ENCODE data around the gene TWIST2.

The TWIST2 gene

DNA sequence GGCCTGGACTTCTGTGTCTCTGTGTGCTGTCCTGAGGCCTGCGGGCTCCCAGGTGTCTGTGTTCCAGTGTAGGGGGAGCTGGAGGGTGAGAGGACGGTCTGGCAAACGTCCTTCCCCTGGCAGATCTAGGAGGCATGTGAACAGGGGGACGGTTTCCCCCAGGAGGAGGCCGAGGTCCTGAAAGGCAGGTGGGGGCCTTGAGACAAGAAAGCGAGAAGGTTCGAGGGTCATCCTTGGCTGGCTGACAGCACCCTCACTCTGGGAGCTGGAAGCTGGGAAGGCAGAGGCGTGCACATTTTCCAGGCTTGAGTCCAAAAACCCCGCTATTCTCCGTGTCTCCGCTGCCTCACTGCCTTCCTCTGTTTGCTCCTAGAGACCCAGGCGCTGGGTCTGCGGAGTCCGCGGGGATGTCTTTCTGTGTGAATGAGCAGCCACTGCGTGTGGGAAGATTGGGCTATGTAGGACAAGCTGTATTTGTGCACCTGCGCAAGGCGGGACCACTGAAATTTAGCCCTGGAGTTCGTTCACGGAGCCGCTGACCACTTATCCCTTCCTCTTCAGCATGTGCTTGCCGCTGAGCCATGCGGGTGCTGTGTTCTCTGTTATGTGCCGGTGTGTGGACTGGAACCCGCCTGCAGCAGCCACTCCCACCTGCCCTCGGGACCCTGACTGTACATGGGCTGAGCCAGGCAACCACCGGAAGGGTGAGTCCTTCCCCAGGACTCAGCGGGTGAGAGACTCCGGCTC lies 43.7 kb downstream of the TWIST2 start:
- no peak for DNase-seq

DNA sequence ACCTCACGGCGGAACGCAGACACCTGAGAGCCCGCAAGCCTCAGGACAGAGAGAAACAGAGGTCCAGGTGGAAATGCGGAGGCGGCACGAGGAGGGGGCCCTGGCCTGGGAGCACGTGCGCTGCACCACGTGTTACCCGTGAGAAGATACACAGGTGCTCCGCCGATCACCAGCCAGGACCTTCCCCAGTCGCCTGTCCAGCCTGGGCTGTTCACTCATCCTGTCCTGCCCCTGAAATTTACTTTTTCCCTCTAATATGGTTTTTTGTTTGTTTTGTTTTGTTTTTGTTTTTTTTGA lies 44.3 kb downstream of the TWIST2 start:
- DNase-seq, result no peak

DNA sequence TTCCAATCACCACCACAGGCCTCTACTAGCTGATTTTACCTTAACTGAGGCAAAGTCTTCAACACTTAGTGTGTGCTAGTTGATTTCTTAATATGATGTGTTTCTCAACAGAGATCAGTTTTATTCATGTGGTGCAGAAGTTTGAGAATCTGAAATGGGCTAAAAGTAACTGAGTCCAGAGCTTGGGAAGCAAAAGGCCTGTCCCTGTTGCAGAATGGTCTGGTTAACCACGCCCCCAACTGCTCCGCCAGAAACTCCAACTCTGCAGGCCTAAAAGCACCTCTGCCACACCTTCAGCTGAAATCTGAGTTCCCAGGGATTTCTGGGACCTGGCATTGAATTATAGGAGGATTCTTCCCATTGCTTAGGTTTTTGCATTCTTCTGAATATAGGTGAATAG lies 44.9 kb downstream of the TWIST2 start:
- DNase-seq, result no peak

DNA sequence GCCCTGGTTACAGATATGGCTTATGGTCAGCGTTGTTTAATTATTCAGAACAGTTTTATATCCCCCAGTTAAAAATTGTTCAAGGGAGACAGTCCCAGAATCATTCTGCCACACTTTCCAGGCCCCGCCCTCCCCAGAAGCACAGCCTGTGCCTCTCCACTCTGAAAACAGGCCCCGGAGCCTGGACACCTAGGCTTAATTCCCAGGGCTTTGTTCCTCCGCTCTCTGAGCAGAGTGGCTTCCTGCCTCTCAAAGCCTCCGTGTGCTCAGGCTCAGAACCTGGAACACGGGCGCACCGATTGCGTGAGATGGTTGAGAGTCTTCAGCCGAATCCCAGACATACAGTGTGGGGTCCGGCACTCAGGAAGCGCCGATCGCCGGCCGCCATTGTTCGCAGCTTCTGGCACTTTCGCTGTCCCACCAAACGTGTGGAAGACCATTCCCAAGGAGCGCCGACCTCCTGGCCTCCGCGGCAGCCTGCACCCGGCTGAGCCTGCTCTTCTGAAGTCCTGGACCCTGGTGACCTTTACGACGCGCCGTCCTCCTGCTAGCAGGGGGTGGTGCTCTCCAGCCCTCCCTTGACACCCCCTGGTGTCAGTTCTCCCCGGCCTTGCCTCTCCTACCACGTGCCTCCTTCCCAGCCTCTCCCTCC lies 45.6 kb downstream of the TWIST2 start:
- no peak for DNase-seq

DNA sequence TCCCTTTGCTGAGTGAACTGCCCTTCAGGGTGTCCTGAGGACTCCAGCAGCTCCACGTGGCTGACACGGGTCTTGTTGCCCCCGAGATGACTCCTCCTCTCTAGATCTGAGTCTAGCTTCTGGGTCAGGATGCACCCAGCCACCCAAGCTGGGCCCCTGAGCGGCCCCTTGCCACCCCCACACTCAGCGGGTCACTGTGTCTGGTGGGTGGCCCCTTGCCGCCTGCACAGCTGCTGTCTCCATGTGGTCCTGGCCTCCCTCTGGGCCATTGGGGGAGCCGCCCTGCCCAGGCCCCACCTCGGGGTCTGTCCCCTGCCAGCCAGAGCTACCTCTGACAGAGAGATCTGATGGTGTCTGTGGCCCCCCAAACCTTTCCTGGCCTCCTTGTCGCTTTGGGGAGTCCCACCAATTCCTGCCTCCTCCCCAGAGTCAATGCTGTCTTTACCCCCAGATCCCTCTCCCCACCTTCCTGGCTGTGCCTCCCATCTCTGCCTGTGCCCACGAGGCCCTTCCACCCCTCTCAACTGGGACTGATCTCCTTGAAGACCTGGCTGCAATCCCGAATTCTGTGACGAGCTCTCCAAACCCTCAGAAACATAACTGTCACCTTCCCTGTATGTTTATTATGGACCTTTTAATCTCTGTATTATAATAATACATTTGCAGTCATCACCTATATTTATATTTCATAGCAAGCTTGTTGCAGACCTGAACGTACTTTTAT lies 46.5 kb downstream of the TWIST2 start:
- no peak for DNase-seq

DNA sequence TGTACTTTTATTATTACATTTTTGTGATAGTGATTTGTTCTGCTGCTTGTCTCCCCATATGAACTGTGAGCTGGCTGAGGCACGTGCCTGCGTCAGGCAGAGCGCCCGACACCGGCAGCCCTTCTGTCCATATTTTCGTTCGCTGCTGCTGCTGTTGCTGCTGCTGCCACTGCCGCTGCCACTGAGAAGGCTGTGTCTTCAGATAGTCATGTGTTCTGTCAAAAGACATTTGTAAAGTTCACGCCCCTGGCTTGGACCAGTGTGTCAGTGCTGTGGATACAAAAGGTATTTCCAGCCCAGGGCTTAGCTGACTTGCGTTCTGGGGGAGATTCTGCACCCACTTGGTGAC lies 47.0 kb downstream of the TWIST2 start:
- no peak for DNase-seq

DNA sequence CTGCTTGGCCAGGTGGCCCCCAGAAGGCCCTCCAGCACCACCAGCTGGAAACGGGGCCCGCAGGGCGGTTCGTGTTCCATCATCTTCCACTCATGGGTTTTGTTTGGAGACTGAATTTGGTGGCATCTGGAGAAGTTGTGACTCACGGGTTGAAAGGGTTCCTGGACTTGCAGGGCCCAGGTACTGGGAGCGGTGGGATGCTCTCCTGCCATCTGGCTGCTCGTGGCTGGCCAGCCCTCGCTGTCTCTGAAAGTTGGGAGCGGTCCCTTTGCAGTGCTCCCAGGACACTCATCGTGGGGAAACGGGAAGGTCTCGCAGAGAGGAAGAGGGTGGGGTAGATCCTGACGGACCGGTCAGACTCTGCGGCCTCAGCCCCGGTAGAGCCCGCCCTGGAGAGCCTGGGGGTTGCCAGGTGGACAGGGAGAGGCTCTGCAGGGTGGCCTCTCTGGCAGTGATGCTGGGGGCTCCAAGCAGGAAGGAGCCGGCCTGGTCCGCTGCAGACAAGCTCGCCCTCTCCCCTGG lies 47.5 kb downstream of the TWIST2 start:
- DNase-seq, result no peak

DNA sequence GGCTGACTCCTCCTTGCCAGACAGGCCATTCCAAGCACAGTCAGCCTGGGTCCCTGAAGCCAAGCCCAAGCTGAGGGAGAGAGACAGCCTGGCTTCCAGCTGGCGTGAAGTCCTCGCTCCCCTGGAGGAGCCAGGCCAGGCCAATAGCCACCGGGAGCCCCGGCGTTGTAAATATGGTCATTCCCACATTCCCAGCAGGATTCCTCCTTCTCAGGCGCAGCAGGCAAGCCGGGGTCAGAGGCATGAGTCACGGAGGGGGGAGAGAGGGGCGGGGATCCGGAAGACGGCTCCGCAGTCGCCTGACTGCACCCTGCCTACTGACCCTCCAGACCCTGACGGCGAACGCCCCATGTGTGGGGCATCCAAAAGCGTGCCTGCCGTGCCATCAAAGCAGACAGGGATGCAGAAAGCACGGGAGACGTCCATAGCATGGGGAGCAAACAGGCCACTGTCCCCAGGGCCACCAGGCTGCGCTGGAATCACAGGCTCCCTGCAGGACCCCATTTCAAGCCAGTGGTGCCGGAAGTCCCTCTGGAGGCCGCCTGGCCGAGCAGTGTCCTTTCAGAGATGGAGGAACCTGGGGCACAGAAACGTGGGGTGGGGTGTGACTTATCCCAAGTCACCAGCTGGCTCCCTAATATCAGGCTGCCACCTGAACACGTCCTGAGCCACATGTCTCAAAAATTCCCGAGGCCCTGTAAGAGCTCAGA lies 48.2 kb downstream of the TWIST2 start:
- DNase-seq, result no peak

DNA sequence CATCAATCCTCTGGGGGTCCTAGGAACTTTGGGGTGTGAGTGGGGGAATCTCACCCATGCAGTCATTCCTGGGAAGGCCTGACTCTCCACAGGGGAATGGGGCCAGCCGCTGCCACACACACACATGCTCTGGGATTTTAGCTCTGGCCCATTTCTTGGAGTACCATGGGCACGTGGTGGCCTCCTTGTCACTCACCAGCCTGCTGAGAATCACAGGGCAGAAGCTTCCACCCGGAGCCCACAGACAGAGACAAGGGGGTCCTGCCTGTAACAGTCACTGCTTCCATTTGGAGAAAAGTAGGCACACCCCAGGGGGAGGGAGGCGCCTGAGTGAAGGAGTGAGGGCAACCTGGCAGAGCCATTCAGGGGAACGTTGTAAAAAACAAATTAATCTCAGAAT lies 48.8 kb downstream of the TWIST2 start:
- DNase-seq, result no peak

DNA sequence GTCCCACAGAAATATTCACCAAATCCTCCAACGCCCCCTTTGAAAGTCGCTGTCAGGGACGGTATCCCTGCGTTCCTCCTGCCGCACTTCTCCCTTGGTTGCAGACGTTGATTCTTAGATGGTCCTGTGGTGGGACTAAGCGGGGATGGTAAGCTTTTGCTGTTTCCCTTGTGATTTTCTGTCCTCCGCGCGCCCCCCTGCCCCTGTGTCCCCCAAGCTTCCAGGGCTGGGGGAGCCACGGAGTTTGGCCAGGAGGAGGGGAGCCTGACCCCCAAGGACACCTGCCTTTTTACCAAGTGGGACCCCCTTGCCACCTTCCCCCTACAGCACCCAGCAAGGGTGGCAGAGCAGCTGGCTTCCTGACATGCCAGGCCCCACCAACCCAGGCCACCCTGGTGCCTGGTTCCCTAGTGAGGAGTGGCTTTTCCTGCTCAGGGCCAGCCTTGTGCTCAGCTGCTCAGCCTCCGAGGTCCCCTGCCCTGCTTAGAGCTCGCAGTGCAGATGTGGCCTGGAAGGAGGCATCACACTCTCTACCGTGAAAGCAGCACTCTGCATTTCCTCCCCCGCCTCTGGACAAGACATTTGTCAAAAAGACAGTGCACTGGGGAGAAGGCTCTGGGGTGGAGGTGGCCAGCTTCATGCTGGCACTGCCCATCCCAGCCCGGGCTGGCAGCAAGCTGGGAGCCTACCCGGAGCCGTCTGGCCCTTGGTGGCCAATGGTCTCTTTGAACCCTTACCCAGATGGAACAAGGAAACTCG lies 49.4 kb downstream of the TWIST2 start:
- no peak for DNase-seq

DNA sequence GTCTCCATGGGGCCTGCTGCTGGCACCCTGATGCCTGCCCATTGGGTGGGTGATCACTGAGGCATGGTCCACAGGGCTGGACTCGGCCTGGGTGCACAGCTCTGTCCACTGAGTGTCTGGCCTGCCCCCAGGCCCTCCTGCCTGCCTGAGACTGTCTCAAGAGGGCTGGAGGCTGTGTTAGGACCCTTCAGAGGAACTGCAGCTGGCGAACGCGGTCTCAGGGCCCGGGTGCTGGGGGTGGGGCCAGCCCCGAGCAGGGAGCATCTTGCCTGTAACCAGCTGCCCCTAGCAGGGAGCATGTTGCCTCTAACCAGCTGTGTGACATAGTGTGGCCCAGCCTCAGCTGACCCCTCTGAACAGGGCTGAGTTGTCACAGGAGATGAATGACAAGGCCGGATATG lies 50.0 kb downstream of the TWIST2 start:
- DNase-seq, result no peak

DNA sequence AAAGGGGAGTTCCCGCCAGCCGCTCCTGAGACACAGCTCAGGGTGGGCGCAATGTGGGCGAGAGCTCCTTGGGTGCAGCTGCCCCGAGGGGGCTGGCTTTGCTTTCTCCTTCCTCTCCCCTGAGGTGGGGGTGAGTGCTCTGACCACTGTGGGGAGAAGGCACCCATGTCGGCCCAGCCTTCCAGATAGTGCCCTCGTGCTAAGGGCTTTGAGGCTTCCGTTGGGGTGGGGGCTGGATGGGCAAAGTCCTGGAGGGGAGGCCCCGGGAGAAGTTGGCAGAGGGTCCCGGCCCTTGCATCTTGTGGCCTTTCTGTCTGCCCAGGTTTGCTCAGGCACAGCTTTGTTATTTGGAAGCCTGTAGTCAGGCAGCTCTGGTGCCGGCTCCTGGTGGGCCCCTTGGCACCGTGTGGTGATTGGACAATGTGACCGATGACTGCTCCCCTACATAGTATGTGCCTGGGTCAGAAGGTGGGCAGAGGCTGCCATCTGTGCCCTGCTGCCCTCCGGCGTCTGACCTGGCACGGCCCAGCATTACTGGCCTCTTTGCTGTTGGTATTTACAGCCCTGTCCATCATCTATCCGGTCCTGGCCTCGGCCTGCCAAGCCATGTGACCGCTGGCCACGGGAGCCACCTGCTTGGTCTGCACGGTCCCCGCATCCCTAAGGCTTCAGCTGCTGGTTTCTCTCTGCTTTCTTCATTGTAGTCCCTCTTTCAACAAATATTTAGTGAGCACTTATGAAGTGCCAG lies 50.8 kb downstream of the TWIST2 start:
- no peak for DNase-seq

DNA sequence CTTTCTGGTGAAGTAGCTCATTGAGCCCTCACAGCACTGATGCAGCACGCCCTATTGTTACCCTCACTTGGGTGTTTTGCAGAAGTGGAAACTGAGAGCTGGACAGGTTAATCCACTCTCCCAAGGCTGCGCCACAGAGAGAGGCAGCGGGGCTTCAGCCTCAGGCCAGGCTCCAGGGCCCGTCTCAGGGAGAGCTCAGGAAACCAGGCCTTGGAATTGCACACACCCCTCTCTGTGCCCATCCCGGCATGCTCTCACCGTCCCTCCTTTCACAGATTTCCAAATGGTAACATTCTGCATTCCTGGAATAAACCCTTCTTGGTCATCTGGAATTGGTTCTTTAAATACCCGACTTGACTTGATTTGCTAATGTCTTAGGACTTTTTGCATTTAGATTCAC lies 51.5 kb downstream of the TWIST2 start:
- DNase-seq, result no peak

DNA sequence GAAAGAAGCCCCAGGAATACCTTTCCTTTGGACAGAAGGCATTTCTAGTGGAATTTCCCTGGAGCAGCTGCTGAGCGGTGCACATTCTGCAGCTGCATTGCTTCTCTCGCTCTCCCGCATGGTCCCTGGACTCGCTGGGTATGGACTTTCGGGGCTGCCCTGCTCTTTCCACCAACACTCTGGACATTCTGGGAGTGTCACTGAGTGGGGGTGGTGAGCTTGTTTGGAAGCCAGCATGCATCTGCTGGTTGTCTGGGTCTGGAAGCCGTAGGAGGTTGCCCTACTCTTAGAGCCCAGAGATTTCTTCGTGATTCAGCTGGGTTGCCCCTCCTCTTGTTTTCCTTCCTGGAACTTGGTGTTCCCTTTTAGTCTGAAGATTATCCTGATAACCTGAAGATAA lies 52.6 kb downstream of the TWIST2 start:
- no peak for DNase-seq

DNA sequence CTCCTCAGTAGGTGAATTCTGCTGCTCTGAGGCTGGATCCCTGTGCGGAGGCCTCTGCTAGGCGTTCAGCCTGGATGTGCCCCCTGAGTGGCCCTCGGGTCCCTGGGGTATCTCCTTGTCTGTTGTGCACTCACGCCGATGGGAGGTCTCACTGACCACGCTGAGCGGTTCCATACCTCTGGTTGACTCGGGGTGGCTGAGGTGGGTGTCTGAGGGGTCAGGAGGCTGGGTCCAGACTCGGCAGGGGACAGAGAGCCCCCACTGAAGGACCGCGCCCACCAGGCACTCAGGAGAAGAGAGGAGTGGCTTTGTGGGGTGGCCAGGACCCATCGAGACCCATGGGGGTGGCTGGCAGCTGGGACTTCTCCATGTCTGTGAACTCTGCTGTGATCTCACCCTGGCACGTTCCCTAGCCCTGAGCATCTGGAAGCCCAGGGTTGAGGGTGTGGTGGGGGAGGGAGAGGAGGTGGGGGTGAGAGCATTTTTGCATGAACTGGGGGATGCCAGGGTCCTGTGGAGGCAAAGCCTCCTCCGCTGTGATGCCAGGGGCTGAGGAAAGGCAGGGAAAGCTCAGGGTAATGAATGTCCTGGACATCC lies 53.7 kb downstream of the TWIST2 start:
- DNase-seq, result no peak

DNA sequence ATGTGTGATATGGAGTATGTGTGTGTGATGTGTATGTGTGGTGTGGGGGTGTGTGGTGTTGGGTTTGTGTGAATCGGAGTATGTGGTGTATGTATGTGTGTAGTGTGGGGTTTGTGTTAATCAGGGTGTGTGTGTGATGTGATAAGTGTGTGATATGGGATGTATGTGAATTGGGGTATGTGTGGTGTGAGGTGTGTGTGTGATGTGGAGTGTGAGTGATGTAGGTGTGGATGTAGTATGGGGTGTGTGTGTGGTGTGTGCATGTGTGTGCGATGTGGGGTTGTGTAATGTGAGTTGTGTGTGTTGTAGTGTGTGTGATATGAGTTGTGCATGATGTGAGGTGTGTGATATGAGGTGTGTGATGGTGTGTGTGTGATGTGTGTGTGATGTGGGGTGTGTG lies 54.4 kb downstream of the TWIST2 start:
- DNase-seq, result no peak

DNA sequence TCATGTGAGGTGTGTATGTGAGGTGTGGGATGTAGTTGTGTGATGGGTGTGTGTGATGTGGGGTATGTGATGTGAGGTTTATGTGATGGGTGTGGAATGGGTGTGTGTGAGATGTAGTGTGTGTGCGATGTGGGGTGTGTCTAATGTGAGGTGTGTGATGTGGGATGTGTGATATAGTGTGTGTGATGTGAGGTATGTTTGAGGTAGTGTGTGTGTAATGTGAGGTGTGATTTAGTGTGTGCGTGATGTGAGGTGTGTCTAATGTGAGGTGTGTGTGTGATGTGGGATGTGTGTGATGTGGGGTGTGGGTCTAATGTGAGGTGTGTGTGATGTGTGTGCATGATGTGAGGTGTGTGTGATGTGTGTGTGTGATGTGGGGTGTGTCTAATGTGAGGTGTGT lies 55.3 kb downstream of the TWIST2 start:
- DNase-seq, result no peak

DNA sequence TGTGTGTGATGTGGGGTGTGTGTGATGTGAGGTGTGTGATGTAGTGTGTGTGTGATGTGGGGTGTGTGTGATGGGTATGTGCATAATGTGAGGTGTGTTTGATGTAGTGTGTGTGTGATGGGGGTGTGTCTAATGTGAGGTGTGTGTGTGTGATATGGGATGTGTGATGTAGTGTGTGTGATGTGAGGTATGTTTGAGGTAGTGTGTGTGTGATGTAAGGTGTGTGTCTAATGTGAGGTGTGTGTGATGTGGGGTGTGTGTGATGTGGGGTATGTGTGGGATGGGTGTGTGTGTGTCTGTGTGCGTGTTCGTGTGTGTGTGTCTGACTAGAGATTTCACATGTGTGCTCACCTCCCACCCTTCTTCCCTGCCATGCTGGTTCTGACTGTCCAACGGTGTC lies 56.3 kb downstream of the TWIST2 start:
- DNase-seq, result no peak

DNA sequence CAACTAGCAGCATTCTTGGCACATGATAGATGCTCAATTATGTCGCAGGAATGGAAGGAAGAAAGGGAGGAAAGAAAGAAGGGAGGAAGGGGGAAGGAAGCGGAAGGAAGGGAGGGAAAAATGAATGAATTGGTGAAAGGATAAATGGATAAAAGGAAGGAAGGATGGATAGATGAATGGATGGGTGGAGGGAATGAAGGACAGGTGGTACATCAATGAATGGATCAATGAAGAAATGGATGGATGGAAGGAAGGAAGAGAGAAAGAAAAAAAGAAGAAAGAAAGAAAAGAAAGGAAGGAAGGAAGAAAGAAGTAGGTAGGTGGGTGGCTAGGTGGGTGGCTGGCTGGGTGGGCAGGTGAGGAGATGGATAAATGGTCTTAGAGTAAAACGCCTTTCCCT lies 56.8 kb downstream of the TWIST2 start:
- DNase-seq, result no peak

DNA sequence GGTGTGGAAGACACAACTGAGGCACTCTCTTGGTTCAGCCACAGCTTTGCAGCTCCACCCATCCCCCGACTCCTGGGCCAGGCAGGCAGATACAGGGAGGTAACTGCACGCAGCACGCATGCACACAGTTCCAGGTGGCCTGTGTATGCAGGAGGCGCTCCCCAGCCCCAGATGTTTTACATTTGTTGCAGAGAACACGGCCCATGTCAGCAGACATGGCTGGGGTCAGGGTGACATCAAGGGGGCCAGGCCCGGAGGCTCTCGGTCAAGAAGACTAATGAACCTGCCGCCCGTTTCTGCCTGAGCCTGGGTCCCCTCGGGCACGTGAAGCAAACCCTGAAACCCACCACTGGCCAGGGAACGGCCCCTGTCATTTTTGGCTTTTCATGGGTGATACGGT lies 57.3 kb downstream of the TWIST2 start:
- no peak for DNase-seq

DNA sequence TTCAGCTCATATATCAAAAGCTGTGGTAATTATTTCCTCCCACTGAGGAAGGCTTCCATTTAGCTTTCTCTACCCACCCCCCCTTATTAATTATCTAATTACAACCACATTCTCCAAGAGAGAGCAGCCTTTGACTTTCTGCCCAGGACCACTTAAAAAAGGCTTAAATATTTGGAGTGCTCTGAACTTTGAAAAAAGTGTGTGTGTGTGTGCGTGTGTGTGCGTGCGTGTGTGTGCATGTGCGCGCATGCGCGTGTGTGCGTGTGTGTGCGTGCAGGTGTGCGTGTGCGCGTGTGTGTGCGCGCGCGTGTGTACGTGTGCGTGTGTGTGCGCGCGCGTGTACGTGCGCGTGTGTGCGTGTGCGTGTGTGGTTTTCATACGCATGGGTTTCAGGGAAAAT lies 57.8 kb downstream of the TWIST2 start:
- no peak for DNase-seq
